ENCODE measurements around the gene LCP2.

DNA sequence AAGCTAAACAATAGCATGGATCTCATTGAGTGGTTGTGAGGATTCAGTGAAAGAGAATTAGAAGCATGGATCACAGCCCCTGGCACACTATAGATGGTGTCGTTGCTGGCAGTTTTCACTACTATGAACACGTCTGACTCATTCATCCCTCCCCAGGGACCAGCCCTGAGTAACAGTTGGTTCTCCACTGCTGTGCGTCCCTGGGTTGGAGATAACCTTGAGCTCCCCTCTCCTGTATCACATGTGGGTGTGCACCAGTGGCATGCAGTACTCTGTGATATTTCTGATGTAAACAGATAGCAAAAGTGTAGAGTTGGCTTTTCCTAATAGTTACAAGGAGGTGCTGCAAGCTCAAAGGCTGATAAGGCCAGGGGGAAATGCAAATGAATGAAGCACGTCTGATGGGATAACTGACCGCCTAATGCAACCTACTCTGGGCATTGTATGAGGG lies 8.8 kb upstream of the LCP2 start:
- TF ChIP-seq, protein P1, sequence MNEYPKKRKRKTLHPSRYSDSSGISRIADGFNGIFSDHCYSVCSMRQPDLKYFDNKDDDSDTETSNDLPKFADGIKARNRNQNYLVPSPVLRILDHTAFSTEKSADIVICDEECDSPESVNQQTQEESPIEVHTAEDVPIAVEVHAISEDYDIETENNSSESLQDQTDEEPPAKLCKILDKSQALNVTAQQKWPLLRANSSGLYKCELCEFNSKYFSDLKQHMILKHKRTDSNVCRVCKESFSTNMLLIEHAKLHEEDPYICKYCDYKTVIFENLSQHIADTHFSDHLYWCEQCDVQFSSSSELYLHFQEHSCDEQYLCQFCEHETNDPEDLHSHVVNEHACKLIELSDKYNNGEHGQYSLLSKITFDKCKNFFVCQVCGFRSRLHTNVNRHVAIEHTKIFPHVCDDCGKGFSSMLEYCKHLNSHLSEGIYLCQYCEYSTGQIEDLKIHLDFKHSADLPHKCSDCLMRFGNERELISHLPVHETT (tag by site-specific recombination; IDR thresholded peaks at IDR 0.05) = no peak
- TF ChIP-seq, protein P2, sequence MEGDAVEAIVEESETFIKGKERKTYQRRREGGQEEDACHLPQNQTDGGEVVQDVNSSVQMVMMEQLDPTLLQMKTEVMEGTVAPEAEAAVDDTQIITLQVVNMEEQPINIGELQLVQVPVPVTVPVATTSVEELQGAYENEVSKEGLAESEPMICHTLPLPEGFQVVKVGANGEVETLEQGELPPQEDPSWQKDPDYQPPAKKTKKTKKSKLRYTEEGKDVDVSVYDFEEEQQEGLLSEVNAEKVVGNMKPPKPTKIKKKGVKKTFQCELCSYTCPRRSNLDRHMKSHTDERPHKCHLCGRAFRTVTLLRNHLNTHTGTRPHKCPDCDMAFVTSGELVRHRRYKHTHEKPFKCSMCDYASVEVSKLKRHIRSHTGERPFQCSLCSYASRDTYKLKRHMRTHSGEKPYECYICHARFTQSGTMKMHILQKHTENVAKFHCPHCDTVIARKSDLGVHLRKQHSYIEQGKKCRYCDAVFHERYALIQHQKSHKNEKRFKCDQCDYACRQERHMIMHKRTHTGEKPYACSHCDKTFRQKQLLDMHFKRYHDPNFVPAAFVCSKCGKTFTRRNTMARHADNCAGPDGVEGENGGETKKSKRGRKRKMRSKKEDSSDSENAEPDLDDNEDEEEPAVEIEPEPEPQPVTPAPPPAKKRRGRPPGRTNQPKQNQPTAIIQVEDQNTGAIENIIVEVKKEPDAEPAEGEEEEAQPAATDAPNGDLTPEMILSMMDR (tag by site-specific recombination; IDR thresholded peaks at IDR 0.05) = no peak
- TF ChIP-seq ZNF274 (IDR thresholded peaks at IDR 0.05; ENCODE audit: low read length) = no peak
- no peak for TF ChIP-seq ZNF274 (tag by site-specific recombination; IDR thresholded peaks at IDR 0.05; ENCODE audit: borderline replicate concordance)
